Adrenal gland (tissue), 12 donors: ENCODE data around the gene ZMAT3. TPM values are rescaled to one million over a fixed set of nuclear protein-coding genes. Genes with fewer than 3 reads are reported as not detected.
A peak's percentile ranks its signal among the peaks of the same experiment; 100 is the strongest.

Experiments used
- DNase-seq, 7 donors: peaks; one replicate each; pipeline ENCODE4 v3.0.0-alpha.2; 2019 to 2020
- H3K27ac ChIP-seq, 5 donors: fragments of 200-600 bp; sonication (generic) in 4 of 5; 1 replicate in 3 of 5; 2 replicates in 2 of 5; pipeline versions ENCODE4 v1.5.1 to v1.8.0; 2016 to 2020; ENCODE audit warnings: mild to moderate bottlenecking in 1 of 5
- H3K27me3 ChIP-seq: fragments of 200-600 bp; 2 replicates; pipeline ENCODE4 v1.8.0; 2021
- H3K36me3 ChIP-seq, 2 donors: fragments of 200-600 bp; replicated peaks in 1 of 2; 1 replicate in 1 of 2; 2 replicates in 1 of 2; pipeline versions ENCODE4 v1.5.1 to v1.8.0; 2018 to 2022
- H3K4me1 ChIP-seq, 2 donors: fragments of 200-600 bp; replicated peaks in 1 of 2; 1 replicate in 1 of 2; 2 replicates in 1 of 2; pipeline versions ENCODE4 v1.5.1 to v1.8.0; 2018 to 2021
- H3K4me3 ChIP-seq, 4 donors: fragments of 200-600 bp; sonication (generic) in 3 of 4; one replicate each; pipeline ENCODE4 v1.5.1; 2016 to 2018
- H3K9me3 ChIP-seq, 3 donors: fragments of 200-600 bp; sonication (generic) in 1 of 3; replicated peaks in 1 of 3; 1 replicate in 2 of 3; 2 replicates in 1 of 3; pipeline versions ENCODE4 v1.5.1 to v1.8.0; 2016 to 2021
- CTCF ChIP-seq, 6 experiments: fragments of 450-650 bp in 4 of 6; fragments of 200-600 bp in 2 of 6; sonication (generic) in 1 of 6; IDR thresholded peaks; 1 replicate in 5 of 6; 2 replicates in 1 of 6; pipeline versions ENCODE4 v1.5.1 to v1.8.0; 2016 to 2021; ENCODE audit warnings: antibody characterized with exemption in 6 of 6, mild to moderate bottlenecking in 2 of 6, moderate library complexity in 1 of 6
- POLR2A ChIP-seq, 2 donors: fragments of 450-650 bp; IDR thresholded peaks; one replicate each; pipeline ENCODE4 v1.6.1; 2017; ENCODE audit warnings: antibody characterized with exemption in 2 of 2, mild to moderate bottlenecking in 2 of 2, moderate library complexity in 1 of 2
- WGBS, 4 donors: extraction: QIAGEN DNeasy Blood & Tissue Kit in 2 of 4; methylation state at CpG; one replicate each; pipeline versions ENCODE4 v1.1.5 to v1.1.7; 2013 to 2017; 5-methylcytosine and 5-hydroxymethylcytosine counted together
- intact Hi-C, 2 donors: fragments of 100-400 bp; cut with DNase I; formaldehyde crosslinking; loops; one replicate each; pipeline versions ENCODE4 v1.14.1 to v1.15.0; 2022 to 2023
- polyA plus RNA-seq, 3 donors: library from polyadenylated mRNA; stranded (reverse); fragments of 200-250 nt in 2 of 3; fragments of 350-450 nt in 1 of 3; fragmentation: Illumina TruSeq in 1 of 3; extraction: RNeasy Lipid Tissue Mini Kit (QIAGEN cat#74804) in 1 of 3; gene quantifications; one replicate each; pipeline ENCODE4 v1.2.3, GENCODE V29; 2013 to 2014
- total RNA-seq, 9 donors: library from RNA; depleted of rRNA in 4 of 9; stranded (reverse); fragments of >200 nt in 4 of 9; fragments of 120-200 nt in 1 of 9; fragmentation: NEBNext Ultra II Directional in 1 of 9; extraction: Animal tissue kit (Norgen Biotek cat#: 25700) in 1 of 9; gene quantifications; one replicate each; pipeline versions ENCODE4 v1.1.0 to v1.2.4, GENCODE V29; 2013 to 2023
- donor health status: healthy with polysubstance abuse.
- donor health status: Bipolar disorder and iron deficiency.
- donor health status: DM: yes; HTN: yes; CAD: no.
- donor health status: DM: no; HTN: no; CAD: no.
- donor health status: DM: no; HTN: no; CAD: no.
- donor health status: DM: yes; HTN: yes; CAD: no.

The ZMAT3 gene
- total and polyA plus RNA-seq, 12 donors: 1.8 to 30.0 (median 18.1) TPM

- no peak overlapping the region for H3K4me3 ChIP-seq
- no peaks in the 10 kb centered on the region for H3K27me3 ChIP-seq
- no peak for DNase-seq
- H3K36me3 ChIP-seq: no peaks in the 10 kb centered on the region
- no peak overlapping the region for H3K27ac ChIP-seq
- peaks cover 10 to 19% of the 10 kb centered on the region in 2 donors for H3K4me1 ChIP-seq
- intact Hi-C loops: no loop called here
- H3K9me3 ChIP-seq: no peaks in the 10 kb centered on the region
- TF ChIP-seq POLR2A (IDR thresholded peaks at IDR 0.05) (no peak), CTCF (IDR thresholded peaks at IDR 0.05) (no peak)
- 78 to 90% (median 83%) methylated on average over 2 of the region's 2 CpGs for WGBS, 4 donors
Observed at GRCh38 chr3:179073816-179074215, 2.2 kb upstream of the ZMAT3 start.

DNA sequence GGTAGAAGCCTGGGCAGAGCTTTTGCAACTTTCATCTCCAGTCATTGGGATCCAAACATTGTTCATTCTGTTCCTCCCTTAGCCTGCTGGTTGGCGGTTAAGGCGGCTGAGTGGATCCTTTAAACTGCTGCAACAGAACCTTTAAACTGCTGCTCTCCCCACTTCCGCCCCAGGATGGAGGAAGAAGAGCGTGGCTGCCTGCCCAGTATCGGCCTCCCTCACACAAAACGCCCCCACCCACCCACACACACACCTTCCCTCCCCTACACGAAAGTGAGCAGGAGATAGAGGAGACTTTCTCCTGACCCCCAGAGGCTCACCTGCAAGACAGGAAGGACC lies 460 bp upstream of the ZMAT3 start:
- Histone ChIP-seq H3K36me3 (no peaks in the 10 kb centered on the region), H3K4me3 (peak overlapping the region; percentile 53 to 92 (median 75)), H3K27me3 (no peaks in the 10 kb centered on the region), H3K27ac (peak overlapping the region; percentile 67 to 97 (median 84)), H3K9me3 (no peaks in the 10 kb centered on the region), H3K4me1 (peaks cover 10 to 19% of the 10 kb centered on the region in 2 donors)
- intact Hi-C loops: no loop called here
- DNase-seq: peak in 6 of 7 donors; percentile 18 to 31 (median 22)
- TF ChIP-seq POLR2A (IDR thresholded peaks at IDR 0.05): no peak
- TF ChIP-seq CTCF (IDR thresholded peaks at IDR 0.05): no peak
- WGBS, 4 donors: 0 to 3% (median 1%) methylated on average over 7 of the region's 7 CpGs

DNA sequence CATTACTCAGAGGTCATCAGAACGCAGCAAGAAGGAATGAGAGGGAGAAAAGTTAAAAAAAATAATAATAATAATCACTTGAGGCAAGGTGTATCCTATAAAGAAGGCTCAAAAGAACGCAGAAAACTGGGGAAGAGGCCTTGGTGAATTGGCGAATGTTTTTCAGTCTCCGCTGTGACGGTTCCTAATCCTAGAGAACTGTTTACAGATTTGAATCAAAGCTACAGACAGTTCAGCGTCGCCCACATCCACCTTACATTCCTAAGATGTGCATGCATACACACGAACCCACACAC lies 634 bp downstream of the ZMAT3 start:
- Histone ChIP-seq H3K27ac (peak overlapping the region; percentile 67 to 97 (median 84)), H3K27me3 (no peaks in the 10 kb centered on the region), H3K9me3 (no peaks in the 10 kb centered on the region), H3K4me1 (peaks cover 10 to 19% of the 10 kb centered on the region in 2 donors), H3K4me3 (peak overlapping the region in 3 of 4 donors; percentile 53 to 92 (median 79)), H3K36me3 (no peaks in the 10 kb centered on the region)
- DNase-seq: no peak
- TF ChIP-seq CTCF (IDR thresholded peaks at IDR 0.05): no peak
- TF ChIP-seq POLR2A (IDR thresholded peaks at IDR 0.05): no peak
- intact Hi-C loops: no loop called here
- 12 to 15% (median 13%) methylated on average over 8 of the region's 8 CpGs for WGBS, 4 donors

GRCh38 chr3:179069762-179070390 lies 1.7 kb downstream of the ZMAT3 start:
- Histone ChIP-seq H3K36me3 (no peaks in the 10 kb centered on the region), H3K27me3 (no peaks in the 10 kb centered on the region), H3K4me1 (peaks cover 10 to 19% of the 10 kb centered on the region in 2 donors), H3K4me3 (peak overlapping the region in 1 of 4 donors; percentile 92), H3K27ac (no peak overlapping the region), H3K9me3 (no peaks in the 10 kb centered on the region)
- intact Hi-C loops: no loop called here
- WGBS, 4 donors: 29 to 65% (median 52%) methylated on average over 1 of the region's 1 CpG
- no peak for TF ChIP-seq POLR2A (IDR thresholded peaks at IDR 0.05)
- no peak for TF ChIP-seq CTCF (IDR thresholded peaks at IDR 0.05)
- no peak for DNase-seq
